ENCODE measurements around the gene UMOD. TPM values are rescaled to one million over a fixed set of nuclear protein-coding genes. Genes with fewer than 3 reads are reported as not detected.

UMOD gene
- total RNA-seq, 1 experiment from 2014 or later = not detected

- ChIA-PET CTCF (no interaction called here), POLR2A (ENCODE audit: unreplicated experiment) (no interaction called here)
- no peaks in the 10 kb centered on the region for H3K36me3 ChIP-seq (ENCODE audit: low read depth)
- no peaks in the 10 kb centered on the region for H3F3A ChIP-seq (ENCODE audit: insufficient read depth, low read depth)
- intact Hi-C loops (cut with micrococcal nuclease; ENCODE audit: unreplicated experiment) = no loop called here
- no peaks in the 10 kb centered on the region for H3K9me2 ChIP-seq (ENCODE audit: insufficient read depth)
- peaks cover 11% of the 10 kb centered on the region for H3K27me3 ChIP-seq (ENCODE audit: insufficient read depth, low read depth)
- no peak for DNase-seq
- no peak overlapping the region for H3K4me3 ChIP-seq
- H3K79me2 ChIP-seq (ENCODE audit: low read depth) = no peaks in the 10 kb centered on the region
- H2AFZ ChIP-seq = no peak overlapping the region
- no peaks in the 10 kb centered on the region for H4K20me1 ChIP-seq (ENCODE audit: insufficient read depth)
- no peaks in the 10 kb centered on the region; the same call in 1 of the 2 replicates for H3K9me3 ChIP-seq (ENCODE audit: insufficient read depth, low read depth)
- no peak overlapping the region for H3K4me2 ChIP-seq
- no peaks in the 10 kb centered on the region for H3K4me1 ChIP-seq (replicated peaks; ENCODE audit: insufficient read depth)
- no peak overlapping the region for H3K27ac ChIP-seq
- TF ChIP-seq, protein P1, sequence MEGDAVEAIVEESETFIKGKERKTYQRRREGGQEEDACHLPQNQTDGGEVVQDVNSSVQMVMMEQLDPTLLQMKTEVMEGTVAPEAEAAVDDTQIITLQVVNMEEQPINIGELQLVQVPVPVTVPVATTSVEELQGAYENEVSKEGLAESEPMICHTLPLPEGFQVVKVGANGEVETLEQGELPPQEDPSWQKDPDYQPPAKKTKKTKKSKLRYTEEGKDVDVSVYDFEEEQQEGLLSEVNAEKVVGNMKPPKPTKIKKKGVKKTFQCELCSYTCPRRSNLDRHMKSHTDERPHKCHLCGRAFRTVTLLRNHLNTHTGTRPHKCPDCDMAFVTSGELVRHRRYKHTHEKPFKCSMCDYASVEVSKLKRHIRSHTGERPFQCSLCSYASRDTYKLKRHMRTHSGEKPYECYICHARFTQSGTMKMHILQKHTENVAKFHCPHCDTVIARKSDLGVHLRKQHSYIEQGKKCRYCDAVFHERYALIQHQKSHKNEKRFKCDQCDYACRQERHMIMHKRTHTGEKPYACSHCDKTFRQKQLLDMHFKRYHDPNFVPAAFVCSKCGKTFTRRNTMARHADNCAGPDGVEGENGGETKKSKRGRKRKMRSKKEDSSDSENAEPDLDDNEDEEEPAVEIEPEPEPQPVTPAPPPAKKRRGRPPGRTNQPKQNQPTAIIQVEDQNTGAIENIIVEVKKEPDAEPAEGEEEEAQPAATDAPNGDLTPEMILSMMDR (conservative IDR thresholded peaks at IDR 0.05) = no peak
- TF ChIP-seq EZH2 (IDR thresholded peaks at IDR 0.05; ENCODE audit: low read depth) = no peak
- no TSS peak for BruUV-seq (replicated peaks)
Observed at GRCh38 chr16:20318006-20318405, 34.5 kb downstream of the UMOD start.

DNA sequence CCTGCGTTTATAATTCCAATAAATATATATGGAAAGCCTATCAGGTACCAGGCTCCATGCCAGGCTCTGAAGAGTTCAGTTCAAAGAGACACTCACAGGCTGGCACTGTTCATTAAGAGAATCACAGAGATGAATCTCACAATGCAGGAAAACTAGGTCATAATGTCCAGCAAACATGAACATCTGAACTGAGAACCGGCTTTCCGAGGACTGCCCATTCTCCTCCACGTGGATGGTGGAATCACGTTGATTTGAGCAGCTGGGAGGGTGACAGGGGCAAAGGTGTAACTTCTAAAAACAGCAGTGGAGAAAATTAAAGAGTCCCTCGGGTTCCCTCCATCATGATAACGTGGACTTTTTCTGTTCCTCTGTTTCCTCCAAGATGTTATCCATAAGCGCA is 35.4 kb downstream of the UMOD start:
- Histone ChIP-seq H2AFZ (no peak overlapping the region), H3K36me3 (ENCODE audit: low read depth) (no peaks in the 10 kb centered on the region), H3K79me2 (ENCODE audit: low read depth) (no peaks in the 10 kb centered on the region), H3K9me3 (ENCODE audit: insufficient read depth, low read depth) (no peaks in the 10 kb centered on the region; the same call in 1 of the 2 replicates), H3K4me2 (no peak overlapping the region), H3K9me2 (ENCODE audit: insufficient read depth) (no peaks in the 10 kb centered on the region), H3F3A (ENCODE audit: insufficient read depth, low read depth) (no peaks in the 10 kb centered on the region), H3K4me3 (no peak overlapping the region), H4K20me1 (ENCODE audit: insufficient read depth) (no peaks in the 10 kb centered on the region), H3K4me1 (replicated peaks; ENCODE audit: insufficient read depth) (no peaks in the 10 kb centered on the region), H3K27me3 (ENCODE audit: insufficient read depth, low read depth) (peaks cover 11% of the 10 kb centered on the region), H3K27ac (no peak overlapping the region)
- CTCF ChIA-PET = no interaction called here
- DNase-seq = no peak
- intact Hi-C loops (cut with micrococcal nuclease; ENCODE audit: unreplicated experiment) = no loop called here
- POLR2A ChIA-PET (ENCODE audit: unreplicated experiment) = no interaction called here
- no TSS peak for BruUV-seq (replicated peaks)
- TF ChIP-seq, protein P1 (conservative IDR thresholded peaks at IDR 0.05) = no peak
- no peak for TF ChIP-seq EZH2 (IDR thresholded peaks at IDR 0.05; ENCODE audit: low read depth)

DNA sequence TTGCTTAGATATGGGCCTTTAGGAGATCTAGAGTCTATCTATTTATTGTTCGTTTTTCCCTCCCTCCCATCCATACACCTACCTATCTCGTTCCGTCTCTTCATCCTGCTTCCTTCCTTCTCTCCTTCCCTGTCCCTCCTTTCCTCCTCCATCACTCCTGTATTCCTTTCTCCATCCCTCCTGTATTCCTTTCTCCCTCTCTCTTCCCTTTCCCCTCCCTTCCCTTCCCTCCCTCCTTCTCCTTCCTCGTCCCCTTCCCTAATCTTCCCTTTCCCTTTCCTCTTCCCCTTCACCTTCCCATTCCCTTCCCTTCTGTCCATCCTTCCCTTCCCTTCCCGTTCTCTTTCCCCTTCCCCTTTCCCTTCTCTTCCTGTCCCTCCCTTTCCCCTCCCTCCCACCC is 35.8 kb downstream of the UMOD start:
- no peaks in the 10 kb centered on the region for H3K9me2 ChIP-seq (ENCODE audit: insufficient read depth)
- H3K9me3 ChIP-seq (ENCODE audit: insufficient read depth, low read depth) = no peaks in the 10 kb centered on the region; the same call in 1 of the 2 replicates
- no peak for DNase-seq
- peaks cover 11% of the 10 kb centered on the region for H3K27me3 ChIP-seq (ENCODE audit: insufficient read depth, low read depth)
- intact Hi-C loops (cut with micrococcal nuclease; ENCODE audit: unreplicated experiment) = no loop called here
- no peak overlapping the region for H3K27ac ChIP-seq
- no peaks in the 10 kb centered on the region for H3K36me3 ChIP-seq (ENCODE audit: low read depth)
- H3K4me2 ChIP-seq = no peak overlapping the region
- H4K20me1 ChIP-seq (ENCODE audit: insufficient read depth) = no peaks in the 10 kb centered on the region
- H3K4me1 ChIP-seq (replicated peaks; ENCODE audit: insufficient read depth) = no peaks in the 10 kb centered on the region
- no peaks in the 10 kb centered on the region for H3K79me2 ChIP-seq (ENCODE audit: low read depth)
- CTCF ChIA-PET = no interaction called here
- POLR2A ChIA-PET (ENCODE audit: unreplicated experiment) = no interaction called here
- TF ChIP-seq, protein P1 (conservative IDR thresholded peaks at IDR 0.05) = no peak
- TF ChIP-seq EZH2 (IDR thresholded peaks at IDR 0.05; ENCODE audit: low read depth) = no peak
- H3K4me3 ChIP-seq = no peak overlapping the region
- BruUV-seq (replicated peaks) = no TSS peak
- no peak overlapping the region for H2AFZ ChIP-seq
- no peaks in the 10 kb centered on the region for H3F3A ChIP-seq (ENCODE audit: insufficient read depth, low read depth)
